ENCODE data around the gene LILRA2.

The LILRA2 gene

DNA sequence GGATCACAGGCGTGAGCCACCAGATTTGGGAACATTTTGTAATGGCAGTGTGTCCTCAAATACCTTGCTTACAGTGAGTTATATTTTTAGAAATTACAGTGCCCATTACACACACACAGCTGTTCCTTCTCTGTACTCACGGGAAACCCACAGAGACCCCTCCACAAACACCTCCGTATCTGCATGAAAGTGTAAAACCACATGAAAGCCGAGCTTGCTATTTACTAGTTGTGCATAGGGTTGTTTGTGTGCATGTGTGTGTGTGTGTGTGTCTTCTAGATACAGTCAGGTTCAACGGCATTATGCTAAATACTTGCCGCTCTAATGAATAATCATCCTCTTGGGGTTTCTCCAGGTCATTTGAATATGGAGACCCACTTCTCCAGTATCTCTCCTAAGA lies 22.3 kb upstream of the LILRA2 start:
- Mint-ChIP-seq H3K4me1 (no peaks in the 10 kb centered on the region), H3K36me3 (ENCODE audit: low read depth) (peaks cover 7% of the 10 kb centered on the region), H3K27me3 (ENCODE audit: low read depth, poor library complexity) (peaks cover 8% of the 10 kb centered on the region), H3K9me3 (peaks cover 91% of the 10 kb centered on the region), H3K4me3 (no peak overlapping the region), H3K27ac (no peak overlapping the region)
- no peak for DNase-seq
- TF ChIP-seq, protein P1, sequence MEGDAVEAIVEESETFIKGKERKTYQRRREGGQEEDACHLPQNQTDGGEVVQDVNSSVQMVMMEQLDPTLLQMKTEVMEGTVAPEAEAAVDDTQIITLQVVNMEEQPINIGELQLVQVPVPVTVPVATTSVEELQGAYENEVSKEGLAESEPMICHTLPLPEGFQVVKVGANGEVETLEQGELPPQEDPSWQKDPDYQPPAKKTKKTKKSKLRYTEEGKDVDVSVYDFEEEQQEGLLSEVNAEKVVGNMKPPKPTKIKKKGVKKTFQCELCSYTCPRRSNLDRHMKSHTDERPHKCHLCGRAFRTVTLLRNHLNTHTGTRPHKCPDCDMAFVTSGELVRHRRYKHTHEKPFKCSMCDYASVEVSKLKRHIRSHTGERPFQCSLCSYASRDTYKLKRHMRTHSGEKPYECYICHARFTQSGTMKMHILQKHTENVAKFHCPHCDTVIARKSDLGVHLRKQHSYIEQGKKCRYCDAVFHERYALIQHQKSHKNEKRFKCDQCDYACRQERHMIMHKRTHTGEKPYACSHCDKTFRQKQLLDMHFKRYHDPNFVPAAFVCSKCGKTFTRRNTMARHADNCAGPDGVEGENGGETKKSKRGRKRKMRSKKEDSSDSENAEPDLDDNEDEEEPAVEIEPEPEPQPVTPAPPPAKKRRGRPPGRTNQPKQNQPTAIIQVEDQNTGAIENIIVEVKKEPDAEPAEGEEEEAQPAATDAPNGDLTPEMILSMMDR (IDR thresholded peaks at IDR 0.05) = no peak

DNA sequence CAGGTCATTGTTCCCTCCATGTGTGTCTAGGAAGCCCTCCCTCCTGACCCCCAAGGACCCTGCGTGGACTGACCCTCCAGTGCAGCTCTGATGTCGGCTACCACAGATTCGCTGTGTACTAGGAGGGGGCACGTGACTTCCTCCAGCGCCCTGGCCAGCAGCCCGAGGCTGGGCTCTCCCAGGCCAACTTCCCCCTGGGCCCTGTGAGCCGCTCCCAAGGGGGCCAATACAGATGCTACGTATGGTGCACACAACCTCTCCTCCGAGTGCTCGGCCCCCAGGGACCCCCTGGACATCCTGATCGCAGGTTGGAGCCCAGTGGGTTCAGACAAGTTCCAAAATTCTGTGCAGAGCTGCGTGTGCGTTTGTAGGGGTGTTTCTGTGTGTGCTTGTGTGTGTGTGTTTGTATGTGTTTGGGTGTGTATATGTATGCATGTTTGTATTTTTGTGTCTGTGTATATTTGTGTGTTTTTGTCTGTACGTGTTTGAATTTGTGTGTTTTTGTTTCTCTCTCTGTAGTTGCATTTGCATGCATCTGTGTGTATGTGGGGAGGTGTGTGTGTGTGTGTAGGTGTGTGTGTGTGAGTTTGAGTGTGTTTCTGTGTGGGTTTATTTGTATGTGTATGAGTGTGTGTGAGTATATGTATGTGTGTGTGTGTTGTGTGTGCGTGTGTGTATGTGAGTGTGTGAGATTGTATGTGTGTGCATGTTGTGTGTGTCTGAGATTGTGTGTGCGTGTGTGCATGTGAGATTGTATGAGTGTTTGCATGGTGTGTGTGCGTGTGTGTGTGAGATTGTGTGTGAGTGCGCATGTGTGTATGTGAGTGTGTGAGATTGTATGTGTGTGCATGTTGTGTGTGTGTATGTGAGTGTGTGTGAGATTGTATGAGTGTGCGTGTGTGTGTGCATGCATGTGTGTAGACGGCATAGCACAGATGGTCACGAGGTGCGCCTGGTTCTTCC lies 21.4 kb upstream of the LILRA2 start:
- no peak for DNase-seq
- Mint-ChIP-seq H3K4me3 (no peak overlapping the region), H3K4me1 (no peaks in the 10 kb centered on the region), H3K9me3 (peaks cover 86% of the 10 kb centered on the region), H3K27ac (no peak overlapping the region), H3K27me3 (ENCODE audit: low read depth, poor library complexity) (peaks cover 8% of the 10 kb centered on the region), H3K36me3 (ENCODE audit: low read depth) (peaks cover 7% of the 10 kb centered on the region)
- TF ChIP-seq, protein P1 (IDR thresholded peaks at IDR 0.05) = no peak

DNA sequence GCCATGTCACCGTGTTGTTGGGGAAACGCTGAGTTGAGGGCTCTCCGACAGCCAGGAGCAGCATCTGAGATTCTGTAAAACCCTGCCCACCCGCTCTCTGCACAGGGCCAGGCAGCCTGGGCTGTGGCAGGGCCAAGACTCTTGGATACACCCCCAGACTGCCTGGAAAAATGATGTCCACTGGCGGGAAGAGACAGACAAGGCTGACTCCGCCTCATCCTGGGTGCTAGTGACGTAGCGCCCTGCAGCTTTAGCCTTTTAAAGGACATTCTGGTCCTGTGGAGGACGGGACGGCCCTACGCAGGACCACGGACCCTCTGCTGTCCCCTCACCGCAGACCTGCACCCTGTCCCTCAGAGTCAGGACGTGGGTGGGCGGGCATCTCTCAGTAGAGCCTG lies 20.7 kb upstream of the LILRA2 start:
- Mint-ChIP-seq H3K27ac (no peak overlapping the region), H3K9me3 (peaks cover 79% of the 10 kb centered on the region), H3K36me3 (ENCODE audit: low read depth) (peaks cover 7% of the 10 kb centered on the region), H3K4me1 (no peaks in the 10 kb centered on the region), H3K4me3 (no peak overlapping the region), H3K27me3 (ENCODE audit: low read depth, poor library complexity) (peaks cover 6% of the 10 kb centered on the region)
- TF ChIP-seq, protein P1 (IDR thresholded peaks at IDR 0.05) = no peak
- no peak for DNase-seq

DNA sequence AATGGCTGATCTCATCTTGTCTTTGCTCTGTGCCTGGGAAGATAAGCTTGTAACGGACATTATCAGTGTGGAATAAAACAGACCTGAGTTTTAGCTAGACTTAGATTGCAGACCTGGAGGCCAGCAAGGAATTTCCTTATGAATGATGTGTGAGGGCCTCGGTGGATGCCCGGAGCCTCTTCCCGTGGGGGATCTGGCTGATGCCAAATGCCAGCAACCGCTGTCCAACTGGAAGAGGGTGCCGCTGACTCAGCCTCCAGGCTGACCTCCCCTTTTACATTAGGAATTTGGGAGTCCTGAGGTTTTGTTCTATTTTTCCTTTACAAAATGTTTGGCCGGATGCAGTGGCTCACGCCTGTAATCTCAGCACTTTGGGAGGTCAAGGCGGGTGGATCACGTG lies 19.6 kb upstream of the LILRA2 start:
- TF ChIP-seq, protein P1 (IDR thresholded peaks at IDR 0.05) = no peak
- Mint-ChIP-seq H3K9me3 (peaks cover 79% of the 10 kb centered on the region), H3K27me3 (ENCODE audit: low read depth, poor library complexity) (peaks cover 5% of the 10 kb centered on the region), H3K27ac (no peak overlapping the region), H3K4me3 (no peak overlapping the region), H3K4me1 (no peaks in the 10 kb centered on the region), H3K36me3 (ENCODE audit: low read depth) (peaks cover 7% of the 10 kb centered on the region)
- no peak for DNase-seq

DNA sequence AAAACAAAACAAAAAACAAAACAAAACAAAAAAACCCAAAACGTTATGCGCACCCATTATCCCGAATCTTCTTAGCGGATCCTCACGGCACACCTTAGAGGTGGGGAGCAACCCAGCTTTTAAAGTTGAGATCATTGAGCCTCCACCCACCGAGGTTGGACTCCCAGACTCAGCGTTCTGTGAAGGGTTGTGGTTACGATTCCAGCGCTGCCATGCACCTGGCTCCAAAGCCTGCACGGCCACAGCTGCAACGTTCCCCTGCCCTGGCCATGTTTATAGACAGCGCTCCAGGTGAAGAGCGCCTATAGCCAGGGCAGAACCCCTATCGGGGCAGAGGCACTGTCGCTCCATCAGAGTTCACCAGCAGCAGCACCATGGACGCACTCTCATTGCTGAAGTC lies 18.7 kb upstream of the LILRA2 start:
- H3K27ac Mint-ChIP-seq = no peak overlapping the region
- no peak overlapping the region for H3K4me3 Mint-ChIP-seq
- TF ChIP-seq, protein P1 (IDR thresholded peaks at IDR 0.05) = no peak
- H3K36me3 Mint-ChIP-seq (ENCODE audit: low read depth) = peaks cover 7% of the 10 kb centered on the region
- no peaks in the 10 kb centered on the region for H3K4me1 Mint-ChIP-seq
- H3K27me3 Mint-ChIP-seq (ENCODE audit: low read depth, poor library complexity) = peaks cover 5% of the 10 kb centered on the region
- peaks cover 73% of the 10 kb centered on the region for H3K9me3 Mint-ChIP-seq
- DNase-seq = no peak

DNA sequence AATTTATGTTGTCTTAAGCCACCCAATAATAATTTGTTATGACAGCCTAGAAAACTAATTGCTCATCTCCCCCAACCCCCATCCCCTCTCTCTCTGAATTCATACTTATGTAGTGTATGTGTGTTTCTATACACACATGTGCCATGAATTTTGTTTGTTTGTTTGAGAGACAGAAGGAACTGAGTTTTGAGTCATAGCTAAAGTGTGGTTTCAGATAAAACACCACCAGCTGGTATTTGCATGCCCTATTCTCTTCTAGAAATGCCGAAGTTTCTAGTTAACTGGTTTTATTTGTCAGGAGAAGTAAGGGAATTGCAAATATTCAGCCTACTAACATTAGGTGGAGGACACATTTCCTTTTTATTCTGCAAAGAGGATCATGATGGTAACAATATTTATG lies 17.4 kb upstream of the LILRA2 start:
- Mint-ChIP-seq H3K36me3 (ENCODE audit: low read depth) (peaks cover 7% of the 10 kb centered on the region), H3K27me3 (ENCODE audit: low read depth, poor library complexity) (peaks cover 5% of the 10 kb centered on the region), H3K4me1 (no peaks in the 10 kb centered on the region), H3K27ac (no peak overlapping the region), H3K9me3 (peaks cover 66% of the 10 kb centered on the region), H3K4me3 (no peak overlapping the region)
- no peak for DNase-seq
- TF ChIP-seq, protein P1 (IDR thresholded peaks at IDR 0.05) = no peak

Measured in nephron progenitor cell (in vitro differentiated cells).